Vagina (tissue), 2 donors: Measurements from ENCODE around the gene ESPN. TPM values are rescaled to one million over a fixed set of nuclear protein-coding genes. Genes with fewer than 3 reads are reported as not detected.
A peak's percentile ranks its signal among the peaks of the same experiment; 100 is the strongest.

Experiments used
- DNase-seq, 2 donors: peaks; one replicate each; pipeline ENCODE4 v3.0.0-alpha.2; 2017; ENCODE audit errors: extremely low spot score in 2 of 2
- H3K27ac ChIP-seq: fragments of 200-600 bp; sonication (generic); one replicate; pipeline ENCODE4 v1.5.1; 2019
- H3K27me3 ChIP-seq: fragments of 200-600 bp; sonication (generic); one replicate; pipeline ENCODE4 v1.5.1; 2019
- H3K36me3 ChIP-seq, 2 donors: fragments of 200-600 bp; sonication (generic); one replicate each; pipeline ENCODE4 v1.5.1; 2017 to 2019
- H3K4me1 ChIP-seq: fragments of 200-600 bp; sonication (generic); one replicate; pipeline ENCODE4 v1.5.1; 2019
- H3K4me3 ChIP-seq, 2 donors: fragments of 200-600 bp; sonication (generic); 1 replicate in 1 of 2; 2 replicates in 1 of 2; pipeline ENCODE4 v1.5.1; 2016 to 2019
- H3K9me3 ChIP-seq: fragments of 200-600 bp; sonication (generic); one replicate; pipeline ENCODE4 v1.5.1; 2019
- CTCF ChIP-seq, 3 experiments: fragments of 450-650 bp in 2 of 3; fragments of 200-600 bp in 1 of 3; sonication (generic) in 1 of 3; IDR thresholded peaks; one replicate each; pipeline ENCODE4 v1.5.1; 2017 to 2019; ENCODE audit warnings: antibody characterized with exemption in 3 of 3, mild to moderate bottlenecking in 2 of 3, moderate library complexity in 2 of 3
- POLR2A ChIP-seq, 2 donors: fragments of 450-650 bp; IDR thresholded peaks; one replicate each; pipeline ENCODE4 v1.6.1; 2017; ENCODE audit warnings: antibody characterized with exemption in 2 of 2, mild to moderate bottlenecking in 2 of 2, moderate library complexity in 2 of 2
- POLR2AphosphoS5 ChIP-seq, 2 donors: sonication (generic); formaldehyde crosslinking; IDR thresholded peaks; one replicate each; pipeline ENCODE4 v1.9.0; 2017; ENCODE audit warnings: antibody characterized with exemption in 2 of 2, mild to moderate bottlenecking in 2 of 2, low read depth in 1 of 2; ENCODE audit not compliant: insufficient read depth in 1 of 2
- intact Hi-C: fragments of 100-400 bp; cut with DNase I; formaldehyde crosslinking; loops from one replicate; pipeline ENCODE4 v1.15.1; 2023
- total RNA-seq: library from RNA; depleted of rRNA; stranded (reverse); fragments of >200 nt; gene quantifications from one replicate; pipeline ENCODE4 v1.2.3, GENCODE V29; 2016

The ESPN gene
- total RNA-seq, 1 donor from 2014 or later, result 77.1 TPM

- intact Hi-C loops, result no loop called here
- H3K27me3 ChIP-seq, result peaks cover 6% of the 10 kb centered on the region
- H3K27ac ChIP-seq, result no peak overlapping the region
- no peaks in the 10 kb centered on the region for H3K9me3 ChIP-seq
- H3K36me3 ChIP-seq, result no peaks in the 10 kb centered on the region
- TF ChIP-seq CTCF (IDR thresholded peaks at IDR 0.05), result no peak
- H3K4me1 ChIP-seq, result peaks cover 31% of the 10 kb centered on the region
- no peak overlapping the region for H3K4me3 ChIP-seq
- no peak for DNase-seq
These were observed 8.3 kb upstream of the ESPN start for GRCh38 chr1:6416295-6416656.

- TF ChIP-seq CTCF (IDR thresholded peaks at IDR 0.05), result no peak
- no peak for TF ChIP-seq POLR2AphosphoS5 (IDR thresholded peaks at IDR 0.05; ENCODE audit: insufficient read depth in 1 of 2, low read depth in 1 of 2)
- TF ChIP-seq POLR2A (IDR thresholded peaks at IDR 0.05), result no peak
- peaks cover 6% of the 10 kb centered on the region for H3K27me3 ChIP-seq
- no peak overlapping the region for H3K27ac ChIP-seq
- peaks cover 31% of the 10 kb centered on the region for H3K4me1 ChIP-seq
- H3K36me3 ChIP-seq, result no peaks in the 10 kb centered on the region
- H3K4me3 ChIP-seq, result no peak overlapping the region
- intact Hi-C loops, result no loop called here
- no peak for DNase-seq
- no peaks in the 10 kb centered on the region for H3K9me3 ChIP-seq
These were observed 7.7 kb upstream of the ESPN start for GRCh38 chr1:6416906-6417305.

- intact Hi-C loops, result no loop called here
- H3K36me3 ChIP-seq, result no peaks in the 10 kb centered on the region
- no peaks in the 10 kb centered on the region for H3K9me3 ChIP-seq
- H3K4me1 ChIP-seq, result peaks cover 32% of the 10 kb centered on the region
- peak overlapping the region in 1 of 2 donors; percentile 47 for H3K4me3 ChIP-seq
- no peak for DNase-seq
- H3K27ac ChIP-seq, result no peak overlapping the region
- peaks cover 6% of the 10 kb centered on the region for H3K27me3 ChIP-seq
- TF ChIP-seq POLR2A (IDR thresholded peaks at IDR 0.05), result no peak
- TF ChIP-seq CTCF (IDR thresholded peaks at IDR 0.05), result no peak
- TF ChIP-seq POLR2AphosphoS5 (IDR thresholded peaks at IDR 0.05; ENCODE audit: insufficient read depth in 1 of 2, low read depth in 1 of 2), result no peak
These were observed 6.5 kb upstream of the ESPN start for GRCh38 chr1:6417961-6418667.

- peaks cover 40% of the 10 kb centered on the region for H3K4me1 ChIP-seq
- TF ChIP-seq POLR2A (IDR thresholded peaks at IDR 0.05) (no peak), POLR2AphosphoS5 (IDR thresholded peaks at IDR 0.05; ENCODE audit: insufficient read depth in 1 of 2, low read depth in 1 of 2) (no peak), CTCF (IDR thresholded peaks at IDR 0.05) (no peak)
- peaks cover 6% of the 10 kb centered on the region for H3K27me3 ChIP-seq
- peak overlapping the region; percentile 47 for H3K4me3 ChIP-seq
- no peaks in the 10 kb centered on the region for H3K9me3 ChIP-seq
- no peak for DNase-seq
- intact Hi-C loops, result no loop called here
- H3K27ac ChIP-seq, result peak overlapping the region; percentile 15
- no peaks in the 10 kb centered on the region for H3K36me3 ChIP-seq
These were observed 5.7 kb upstream of the ESPN start for GRCh38 chr1:6418668-6419396.

GRCh38 chr1:6419397-6419803, 5.2 kb upstream of the ESPN start:
- DNase-seq, result no peak
- Histone ChIP-seq H3K9me3 (no peaks in the 10 kb centered on the region), H3K27me3 (peaks cover 9% of the 10 kb centered on the region), H3K27ac (peak overlapping the region; percentile 15), H3K4me1 (peaks cover 45% of the 10 kb centered on the region), H3K4me3 (peak overlapping the region; percentile 47), H3K36me3 (no peaks in the 10 kb centered on the region)
- TF ChIP-seq POLR2AphosphoS5 (IDR thresholded peaks at IDR 0.05; ENCODE audit: insufficient read depth in 1 of 2, low read depth in 1 of 2), result no peak
- no peak for TF ChIP-seq CTCF (IDR thresholded peaks at IDR 0.05)
- TF ChIP-seq POLR2A (IDR thresholded peaks at IDR 0.05), result no peak
- intact Hi-C loops, result no loop called here
